Astrocyte (in vitro differentiated cells and primary cell): ENCODE data around the gene RNF26. TPM values are rescaled to one million over a fixed set of nuclear protein-coding genes. Genes with fewer than 3 reads are reported as not detected.

Experiments
- DNase-seq: peaks from one replicate; pipeline ENCODE4 v3.0.0-alpha.2; 2010; ENCODE audit warnings: low read depth
- FAIRE-seq: peaks from 2 replicates; lab custom pipeline; 2011; peaks lifted over from hg19 to GRCh38; lab: Jason Lieb, UNC
- H2AFZ ChIP-seq: 2 replicates; pipeline ENCODE4 v1.6.0; 2012; ENCODE audit warnings: low read depth, low read length, inconsistent platforms
- H3K27ac ChIP-seq: 2 replicates; pipeline ENCODE4 v1.5.1; 2011; ENCODE audit warnings: low read depth, low read length, inconsistent platforms
- H3K27me3 ChIP-seq: 2 replicates; pipeline ENCODE4 v1.6.0; 2011; ENCODE audit warnings: low read length, inconsistent platforms; ENCODE audit not compliant: insufficient read depth
- H3K36me3 ChIP-seq: 2 replicates; pipeline ENCODE4 v1.5.1; 2011; ENCODE audit warnings: low read length, inconsistent platforms; ENCODE audit not compliant: insufficient read depth
- H3K4me1 ChIP-seq: 2 replicates; pipeline ENCODE4 v1.5.1; 2011; ENCODE audit warnings: low read length, inconsistent platforms; ENCODE audit not compliant: insufficient read depth
- H3K4me2 ChIP-seq: 2 replicates; pipeline ENCODE4 v1.6.0; 2012; ENCODE audit warnings: low read length, inconsistent platforms
- H3K4me3 ChIP-seq: 2 replicates; pipeline ENCODE4 v1.5.1; 2011; ENCODE audit warnings: low read depth, mild to moderate bottlenecking, low read length, inconsistent platforms; ENCODE audit not compliant: insufficient read depth
- H3K79me2 ChIP-seq: 2 replicates; pipeline ENCODE4 v1.6.0; 2012; ENCODE audit warnings: mild to moderate bottlenecking, low read length, inconsistent platforms; ENCODE audit not compliant: insufficient read depth
- H3K9ac ChIP-seq: 2 replicates; pipeline ENCODE4 v1.6.0; 2012; ENCODE audit warnings: mild to moderate bottlenecking, low read length, inconsistent platforms
- H3K9me3 ChIP-seq: 2 replicates; pipeline ENCODE4 v1.5.1; 2012; ENCODE audit warnings: low read depth, mild to moderate bottlenecking, low read length, inconsistent platforms; ENCODE audit not compliant: insufficient read depth
- H4K20me1 ChIP-seq: 2 replicates; pipeline ENCODE4 v1.6.0; 2012; ENCODE audit warnings: low read length, inconsistent platforms; ENCODE audit not compliant: insufficient read depth
- H3K27ac Mint-ChIP-seq: one replicate; pipeline ENCODE4 v1.8.0; 2021; ENCODE audit warnings: mild to moderate bottlenecking, mixed read lengths; ENCODE audit not compliant: unreplicated experiment
- H3K27me3 Mint-ChIP-seq: one replicate; pipeline ENCODE4 v1.8.0; 2021; ENCODE audit warnings: low read depth, mixed read lengths; ENCODE audit not compliant: unreplicated experiment
- H3K36me3 Mint-ChIP-seq: one replicate; pipeline ENCODE4 v1.8.0; 2021; ENCODE audit warnings: low read depth, mixed read lengths; ENCODE audit not compliant: unreplicated experiment
- H3K4me1 Mint-ChIP-seq: one replicate; pipeline ENCODE4 v1.8.0; 2021; ENCODE audit warnings: low read depth, mixed read lengths; ENCODE audit not compliant: unreplicated experiment
- H3K4me3 Mint-ChIP-seq: one replicate; pipeline ENCODE4 v1.8.0; 2021; ENCODE audit warnings: mild to moderate bottlenecking, moderate library complexity, mixed read lengths; ENCODE audit not compliant: unreplicated experiment
- H3K9me3 Mint-ChIP-seq: one replicate; pipeline ENCODE4 v1.8.0; 2021; ENCODE audit warnings: mild to moderate bottlenecking, mixed read lengths; ENCODE audit not compliant: unreplicated experiment
- CTCF ChIP-seq: IDR thresholded peaks from 2 replicates; pipeline ENCODE4 v1.5.1; 2011; ENCODE audit warnings: low read depth, mild to moderate bottlenecking, inconsistent platforms, low read length, moderate library complexity; ENCODE audit not compliant: insufficient read depth
- EZH2 ChIP-seq: IDR thresholded peaks from 2 replicates; pipeline ENCODE4 v1.6.1; 2012; ENCODE audit warnings: mild to moderate bottlenecking, low read length, inconsistent platforms; ENCODE audit not compliant: insufficient read depth
- total RNA-seq: library from RNA; stranded (reverse); gene quantifications from 2 replicates; pipeline ENCODE4 v1.2.1, GENCODE V29; 2021

The RNF26 gene
- total RNA-seq, 1 donor from 2014 or later: 31.8 TPM

- Histone ChIP-seq H4K20me1 (peaks cover 9% of the 10 kb centered on the region), H3K4me1 (peaks cover 43% of the 10 kb centered on the region), H3K9ac (peak overlapping the region; percentile 51), H3K27me3 (peaks cover 6% of the 10 kb centered on the region), H3K27ac (no peak overlapping the region), H3K36me3 (no peaks in the 10 kb centered on the region), H3K79me2 (peaks cover 32% of the 10 kb centered on the region), H3K4me3 (peak overlapping the region; percentile 36), H3K4me2 (peak overlapping the region; percentile 86), H3K9me3 (no peaks in the 10 kb centered on the region), H2AFZ (no peak overlapping the region)
- Mint-ChIP-seq H3K36me3 (peaks cover 6% of the 10 kb centered on the region), H3K27ac (no peak overlapping the region), H3K4me1 (peaks cover 15% of the 10 kb centered on the region), H3K4me3 (peak overlapping the region; percentile 78), H3K27me3 (peaks cover 9% of the 10 kb centered on the region), H3K9me3 (peaks cover 2% of the 10 kb centered on the region)
- no peak for DNase-seq
- TF ChIP-seq EZH2 (no peak), CTCF (no peak)
- FAIRE-seq: no peak
Observed at GRCh38 chr11:119336744-119337469, 2.6 kb downstream of the RNF26 start.

DNA sequence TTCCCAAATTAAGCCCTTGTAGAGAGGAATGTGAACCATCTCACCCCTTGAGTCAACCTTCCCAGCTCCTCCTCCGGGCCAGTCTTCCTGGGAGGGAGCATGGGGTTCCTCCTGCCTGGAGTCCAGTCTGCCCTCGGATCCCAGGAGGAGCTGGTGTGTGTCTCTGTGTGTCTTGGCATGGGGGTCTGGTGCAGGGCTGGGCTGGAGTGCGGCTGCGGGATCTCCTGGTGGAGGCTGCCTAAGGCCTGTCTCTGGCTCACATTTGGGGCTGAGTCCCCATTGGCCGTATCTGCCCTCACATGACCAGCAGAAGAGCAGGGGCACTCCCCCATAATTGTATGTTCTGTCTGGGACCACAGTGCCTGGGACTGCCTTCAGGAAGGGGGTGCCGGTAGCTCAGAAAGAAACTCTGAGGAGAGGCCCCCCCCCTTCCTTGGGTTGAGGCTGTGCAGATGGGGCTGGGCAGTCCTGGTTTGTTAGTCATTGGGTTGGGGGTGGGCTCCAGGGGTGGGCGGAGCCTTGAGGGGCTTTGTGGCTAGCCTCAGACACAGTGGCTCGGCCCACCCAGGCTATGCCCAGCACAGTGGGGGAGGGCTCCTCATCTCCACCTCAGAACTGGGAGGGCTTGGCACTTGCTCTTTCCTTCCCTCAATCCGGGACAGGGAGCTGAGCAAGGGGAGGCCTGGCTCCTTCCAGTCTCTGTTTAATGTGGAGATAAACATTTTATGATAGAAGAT, 3.4 kb downstream of the RNF26 start:
- H4K20me1 ChIP-seq: peaks cover 9% of the 10 kb centered on the region
- H3K9me3 ChIP-seq: no peaks in the 10 kb centered on the region
- H3K27ac Mint-ChIP-seq: peak overlapping the region; percentile 69
- peaks cover 6% of the 10 kb centered on the region for H3K27me3 ChIP-seq
- TF ChIP-seq EZH2: no peak
- TF ChIP-seq CTCF: no peak
- H3K9me3 Mint-ChIP-seq: peaks cover 2% of the 10 kb centered on the region
- H3K36me3 Mint-ChIP-seq: peaks cover 6% of the 10 kb centered on the region
- peak overlapping the region; percentile 36 for H3K4me3 ChIP-seq
- peak overlapping the region; percentile 68 for H3K27ac ChIP-seq
- peak overlapping the region; percentile 78 for H3K4me3 Mint-ChIP-seq
- peak overlapping the region; percentile 67 for H2AFZ ChIP-seq
- H3K4me1 Mint-ChIP-seq: peaks cover 15% of the 10 kb centered on the region
- H3K79me2 ChIP-seq: peaks cover 32% of the 10 kb centered on the region
- no peak for FAIRE-seq
- no peaks in the 10 kb centered on the region for H3K36me3 ChIP-seq
- H3K4me2 ChIP-seq: peak overlapping the region; percentile 86
- H3K4me1 ChIP-seq: peaks cover 43% of the 10 kb centered on the region
- DNase-seq: peak; percentile 67
- peaks cover 12% of the 10 kb centered on the region for H3K27me3 Mint-ChIP-seq
- H3K9ac ChIP-seq: peak overlapping the region; percentile 51
